H54 (cell line): Measurements from ENCODE around the gene RSPRY1.

Experiments used
- DNase-seq: peaks from one replicate; pipeline ENCODE4 v3.0.0; 2011; ENCODE audit warnings: low spot score, mixed read lengths; ENCODE audit not compliant: insufficient read length
- FAIRE-seq: peaks from 3 replicates; lab custom pipeline; 2011; peaks lifted over from hg19 to GRCh38; lab: Jason Lieb, UNC
- POLR2A ChIP-seq: IDR thresholded peaks from 2 replicates; pipeline ENCODE4 v1.6.1; 2011; ENCODE audit warnings: low read depth, mild to moderate bottlenecking, low read length

The RSPRY1 gene

GRCh38 chr16:57255686-57256415 lies 69.7 kb downstream of the RSPRY1 start:
- FAIRE-seq (no peak), DNase-seq (no peak)
- no peak for TF ChIP-seq POLR2A

GRCh38 chr16:57256601-57257395 lies 70.7 kb downstream of the RSPRY1 start:
- FAIRE-seq (no peak), DNase-seq (no peak)
- no peak for TF ChIP-seq POLR2A

DNA sequence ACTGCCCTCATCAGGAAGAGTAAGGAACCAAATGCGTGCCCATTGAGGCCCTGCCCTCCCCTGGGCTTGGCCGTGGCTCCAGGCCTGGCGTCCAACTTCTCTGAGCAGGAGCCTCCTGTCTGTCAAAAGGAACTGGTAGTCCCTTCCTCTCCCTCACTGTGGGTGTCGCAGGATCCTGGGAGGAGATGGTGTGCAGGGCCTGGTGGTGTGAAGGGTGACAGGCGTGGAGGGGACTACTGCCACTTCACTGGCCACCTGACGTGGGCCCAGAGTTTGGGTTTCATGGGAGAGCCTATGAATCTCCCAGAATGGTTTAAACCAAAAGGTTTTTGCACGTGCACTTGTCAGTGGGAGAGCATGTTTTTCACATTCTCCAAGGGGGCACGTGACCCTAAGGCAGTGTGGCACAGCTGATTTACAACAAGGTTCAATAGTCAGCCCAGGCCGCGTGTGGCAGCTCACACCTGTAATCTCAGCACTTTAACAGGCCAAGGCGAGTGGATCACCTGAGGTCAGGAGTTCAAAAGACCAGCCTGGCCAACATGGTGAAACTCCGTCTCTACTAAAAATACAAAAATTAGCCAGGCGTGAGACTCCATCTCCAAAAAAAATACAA lies 71.4 kb downstream of the RSPRY1 start:
- DNase-seq (no peak), FAIRE-seq (no peak)
- no peak for TF ChIP-seq POLR2A

GRCh38 chr16:57258226-57258909 lies 72.2 kb downstream of the RSPRY1 start:
- FAIRE-seq (no peak), DNase-seq (no peak)
- TF ChIP-seq POLR2A = no peak

DNA sequence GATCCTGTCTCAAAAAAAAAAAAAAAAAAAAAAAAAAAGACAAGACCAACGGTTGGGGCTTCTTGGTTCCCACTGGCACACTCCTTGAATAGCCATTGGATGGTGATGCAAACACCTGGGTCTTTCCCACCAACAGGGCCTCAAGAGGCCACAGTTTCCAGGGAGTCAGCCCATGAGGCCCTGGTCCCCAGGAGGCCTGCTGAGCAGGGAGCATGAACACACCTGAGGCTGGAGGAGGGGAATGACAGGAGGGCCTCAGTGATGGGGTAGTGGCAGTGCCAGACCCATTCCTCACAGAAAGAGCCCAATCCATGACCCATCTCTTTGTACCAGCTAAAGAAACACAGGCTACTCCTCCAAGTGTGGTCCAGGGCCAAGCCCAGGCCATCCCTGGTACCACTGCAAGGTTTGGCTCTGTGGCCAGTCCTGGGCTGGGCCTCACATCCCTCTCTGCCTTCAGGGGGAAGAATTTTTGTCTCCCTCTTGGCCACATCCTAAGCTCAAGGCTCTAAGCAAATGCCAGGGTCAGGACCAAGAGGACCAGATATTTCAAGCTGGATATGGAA lies 72.9 kb downstream of the RSPRY1 start:
- DNase-seq = no peak
- no peak for FAIRE-seq
- TF ChIP-seq POLR2A = no peak

DNA sequence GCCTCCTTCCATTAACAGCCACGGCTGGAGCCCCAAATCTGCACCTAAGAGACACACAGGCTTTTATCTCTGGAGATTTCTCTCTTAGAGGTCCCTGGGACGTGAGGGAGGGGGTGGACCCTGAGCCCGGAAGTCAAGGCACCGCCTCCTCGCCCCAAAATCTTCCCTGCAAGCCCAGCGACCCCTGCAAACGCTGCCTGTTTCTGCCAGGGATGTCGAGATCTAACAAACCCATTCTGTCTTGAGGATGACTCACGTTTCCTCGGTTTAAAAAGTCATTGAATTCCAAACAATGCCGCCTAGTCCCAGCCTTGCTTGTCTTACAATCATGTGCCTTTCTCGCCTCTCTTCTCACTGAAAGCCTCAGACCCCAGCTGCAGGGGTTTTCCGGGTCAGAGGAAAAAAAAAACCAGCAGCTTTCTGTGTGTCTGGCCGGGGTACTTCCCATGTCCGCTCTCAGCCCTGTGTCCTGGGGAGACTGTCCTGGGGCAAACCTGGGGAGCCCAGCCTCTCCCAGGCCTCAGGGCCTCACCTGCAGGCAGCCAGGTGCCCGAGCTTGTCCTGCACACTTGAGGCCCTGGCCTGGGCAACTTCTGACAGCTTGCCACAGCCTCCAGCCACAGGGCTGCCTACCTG lies 74.3 kb downstream of the RSPRY1 start:
- DNase-seq = peak; percentile 63
- no peak for FAIRE-seq
- TF ChIP-seq POLR2A = no peak

DNA sequence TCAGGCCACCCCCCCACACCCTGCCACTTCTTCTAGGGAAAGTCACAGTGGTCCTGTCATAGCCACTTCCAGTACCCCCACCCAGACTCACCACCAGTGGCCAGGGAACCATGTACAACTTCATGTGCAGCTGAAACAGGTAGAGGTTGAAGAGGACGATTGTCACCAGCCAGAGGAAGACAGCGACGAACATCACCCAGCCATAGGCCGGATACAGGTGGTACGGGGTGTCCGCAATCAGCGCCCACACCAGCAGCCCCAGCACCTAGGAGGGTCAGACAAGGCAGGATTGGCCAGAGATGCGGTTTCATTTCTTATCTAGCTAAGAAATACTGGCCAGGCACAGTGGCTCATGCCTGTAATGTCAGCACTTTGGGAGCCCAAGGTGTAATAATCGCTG lies 75.7 kb downstream of the RSPRY1 start:
- no peak for TF ChIP-seq POLR2A
- FAIRE-seq (no peak), DNase-seq (no peak)

- no peak for DNase-seq
- FAIRE-seq = no peak
- TF ChIP-seq POLR2A = no peak
These were observed 76.9 kb downstream of the RSPRY1 start for GRCh38 chr16:57262841-57263540.

DNA sequence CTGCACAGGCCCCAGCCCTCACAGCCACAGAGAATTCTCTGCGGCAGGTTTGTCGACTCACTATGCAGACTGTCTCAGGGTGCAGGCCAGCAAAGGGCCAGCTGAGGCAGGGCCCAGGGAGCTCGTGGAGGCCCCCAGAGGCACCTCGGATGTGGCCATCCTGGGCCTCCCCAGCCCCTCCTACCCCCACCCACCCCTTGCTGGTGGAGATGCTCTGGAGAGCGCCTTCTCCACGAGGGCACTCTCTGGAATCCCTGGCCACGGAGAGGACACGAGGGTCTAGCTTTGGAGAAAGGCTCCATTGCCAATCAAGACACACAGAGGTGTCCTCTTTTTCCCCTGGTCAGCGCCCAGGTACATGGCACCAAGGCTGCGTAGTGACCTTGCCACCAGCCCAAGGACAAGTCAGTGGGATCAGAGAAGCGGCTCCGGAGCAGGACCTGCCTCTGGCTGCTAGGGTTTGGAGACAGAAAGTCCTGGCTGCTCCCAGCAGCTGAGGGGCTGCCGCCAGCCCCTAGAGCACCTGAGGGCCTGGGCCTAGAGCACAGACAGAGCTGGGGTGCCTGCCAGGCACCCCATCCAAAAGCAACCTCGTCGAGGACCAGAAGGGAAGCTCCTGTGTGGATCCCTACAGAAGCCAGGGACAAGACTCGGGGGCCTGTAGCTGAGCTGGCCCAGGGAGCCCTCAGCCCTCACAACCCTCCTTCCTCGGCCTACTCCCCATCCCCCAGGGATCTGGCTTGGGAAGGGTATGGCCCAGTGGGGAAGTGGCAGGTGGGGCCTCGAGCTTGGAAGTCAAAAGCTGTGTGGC lies 77.6 kb downstream of the RSPRY1 start:
- no peak for FAIRE-seq
- no peak for DNase-seq
- TF ChIP-seq POLR2A = no peak

- TF ChIP-seq POLR2A = no peak
- no peak for DNase-seq
- FAIRE-seq = no peak
These were observed 78.3 kb downstream of the RSPRY1 start for GRCh38 chr16:57264381-57264780.

DNA sequence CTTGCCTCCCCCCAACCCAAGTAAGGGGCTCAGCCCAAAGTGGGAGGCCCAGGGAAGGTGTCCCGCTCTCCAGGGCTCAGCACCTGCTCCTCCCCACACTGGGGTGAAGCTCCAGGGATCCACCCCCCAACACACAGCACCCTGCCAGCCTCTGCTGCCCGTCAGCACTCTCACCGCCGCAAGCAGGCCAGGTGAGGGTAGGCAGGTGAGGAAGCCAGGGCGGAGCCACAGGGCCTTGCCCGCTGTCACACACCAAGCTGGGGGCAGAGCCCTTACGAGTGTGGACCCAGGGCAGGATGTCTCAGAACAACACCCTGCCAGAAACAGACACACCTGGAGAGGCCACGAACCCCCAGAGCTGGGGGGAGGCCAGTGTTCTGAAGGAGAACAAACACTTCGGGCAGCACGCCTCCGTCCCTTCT lies 78.8 kb downstream of the RSPRY1 start:
- DNase-seq (no peak), FAIRE-seq (no peak)
- no peak for TF ChIP-seq POLR2A
